GM10248 (cell line): ENCODE results near the gene FAM171A1.

Experiments
- CTCF ChIA-PET: fragments of 300-600 bp; sonication (Branson Sonifier 250); formaldehyde crosslinking; extraction: SDS; loops from one replicate; lab custom pipeline; 2021; ENCODE audit warnings: antibody characterized with exemption; lab: Yijun Ruan, JAX
- POLR2A ChIA-PET: fragments of 350-650 bp; sonication (Branson Sonifier 250); formaldehyde crosslinking; extraction: SDS; loops from one replicate; lab custom pipeline; 2020; ENCODE audit warnings: antibody characterized with exemption; lab: Yijun Ruan, JAX
- DNase-seq: peaks from one replicate; pipeline ENCODE4 v3.0.0; 2012; ENCODE audit errors: extremely low spot score
- CTCF ChIP-seq: IDR thresholded peaks from 2 replicates; pipeline ENCODE4 v1.5.1; 2012; ENCODE audit warnings: mild to moderate bottlenecking, low read depth; ENCODE audit errors: extremely low read depth, missing control alignments, control extremely low read depth

FAM171A1 gene

GRCh38 chr10:15266117-15266516 is 105.0 kb downstream of the FAM171A1 start:
- TF ChIP-seq CTCF = no peak
- ChIA-PET POLR2A (no interaction called here), CTCF (interaction anchor here (1.6 to 1.8 kb wide), 2 partner anchors 20 to 34 kb away, joined by 3 to 4 read pairs; no protein-coding TSS in a partner anchor)

GRCh38 chr10:15265558-15265957 is 105.5 kb downstream of the FAM171A1 start:
- no peak for TF ChIP-seq CTCF
- POLR2A ChIA-PET = interaction anchor here (0.6 kb wide), 2 partner anchors 160 to 727 kb away, joined by 4 to 6 read pairs; no protein-coding TSS in a partner anchor
- DNase-seq = no peak
- CTCF ChIA-PET = interaction anchor here (1.1 to 1.8 kb wide), 3 partner anchors 17 to 34 kb away, joined by 3 to 4 read pairs (median 3); no protein-coding TSS in a partner anchor

More at GRCh38 chr10:15266117-15266516, 105.0 kb downstream of the FAM171A1 start:
- DNase-seq = no peak

- CTCF ChIA-PET = interaction anchor here (1.0 to 1.8 kb wide), 3 partner anchors 17 to 63 kb away, joined by 3 to 4 read pairs (median 3); no protein-coding TSS in a partner anchor
- no peak for TF ChIP-seq CTCF
- no peak for DNase-seq
- POLR2A ChIA-PET = interaction anchor here (0.6 kb wide), 2 partner anchors 161 to 726 kb away, joined by 4 to 6 read pairs; no protein-coding TSS in a partner anchor
These were observed 106.0 kb downstream of the FAM171A1 start for GRCh38 chr10:15265056-15265455.

- no peak for DNase-seq
- TF ChIP-seq CTCF = no peak
- ChIA-PET CTCF (interaction anchor here (1.0 kb wide), 1 partner anchor 64 kb away, joined by 3 read pairs; no protein-coding TSS in a partner anchor), POLR2A (no interaction called here)
These were observed 107.3 kb downstream of the FAM171A1 start for GRCh38 chr10:15263657-15264323.

GRCh38 chr10:15262036-15262713 is 108.9 kb downstream of the FAM171A1 start:
- POLR2A ChIA-PET = no interaction called here
- TF ChIP-seq CTCF = no peak
- DNase-seq = no peak
- CTCF ChIA-PET = interaction anchor here (1.3 to 1.6 kb wide), 2 partner anchors 8 to 108 kb away, joined by 4 read pairs; partner anchors contain the start of gene FAM171A1

GRCh38 chr10:15259136-15259535 is 112.0 kb downstream of the FAM171A1 start:
- no peak for DNase-seq
- TF ChIP-seq CTCF = no peak
- ChIA-PET CTCF (interaction anchor here (1.0 kb wide), 1 partner anchor 11 kb away, joined by 3 read pairs; no protein-coding TSS in a partner anchor), POLR2A (no interaction called here)
